ENCODE data around the gene CIPC.

The CIPC gene

DNA sequence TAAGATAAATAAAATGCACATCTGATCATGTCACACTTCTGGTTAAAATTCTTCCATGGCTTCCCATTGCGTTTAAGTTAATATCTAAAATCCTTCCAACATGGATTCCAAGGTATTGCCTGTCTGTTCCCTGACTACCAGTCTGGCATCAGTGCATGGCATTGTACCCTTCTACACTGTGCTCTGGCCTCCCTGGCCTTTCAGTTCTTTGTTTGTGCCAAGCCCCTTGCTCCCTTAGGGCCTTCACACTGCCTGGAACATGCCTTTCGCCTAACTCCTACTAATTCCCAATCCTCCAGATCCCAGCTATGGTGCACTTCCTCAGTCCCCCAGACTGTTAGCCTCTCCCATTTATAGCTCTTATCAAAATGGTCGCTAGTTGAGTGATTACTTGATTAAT lies 6.3 kb downstream of the CIPC start:
- no peak for DNase-seq

DNA sequence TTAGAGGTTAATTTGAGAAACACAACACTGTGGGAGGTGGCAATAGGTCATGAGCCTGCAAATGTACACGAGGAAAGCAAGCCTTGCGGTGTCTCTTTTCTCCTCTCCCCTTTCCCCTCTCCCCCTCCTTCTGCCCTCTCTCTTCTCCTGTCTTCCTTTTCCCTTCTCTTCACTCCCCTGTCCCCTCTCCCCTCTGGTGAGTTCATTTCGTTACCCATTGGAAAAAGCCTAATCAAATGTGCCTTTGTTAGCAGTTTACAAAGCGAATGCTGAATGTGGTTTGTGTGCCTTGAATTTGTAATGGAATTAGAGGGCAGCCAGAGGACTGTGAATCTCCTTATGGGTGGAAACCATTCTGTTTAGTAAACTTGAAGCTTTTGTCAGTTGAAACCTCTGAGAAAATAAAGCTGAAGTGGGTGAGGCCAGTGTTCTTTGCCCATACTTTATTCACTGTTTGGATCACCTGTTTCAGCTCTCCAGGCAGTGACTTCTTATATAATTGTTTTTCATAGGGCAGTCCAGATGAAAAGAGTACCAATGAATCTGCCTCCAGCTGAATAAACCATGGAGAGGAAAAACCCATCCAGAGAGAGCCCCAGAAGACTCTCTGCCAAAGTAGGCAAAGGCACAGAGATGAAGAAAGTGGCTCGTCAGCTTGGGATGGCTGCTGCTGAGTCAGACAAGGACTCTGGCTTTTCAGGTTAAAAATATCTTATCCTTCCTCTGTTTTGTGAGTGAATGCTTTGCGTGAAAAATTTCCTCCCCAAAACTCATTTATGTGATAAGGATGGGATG lies 7.3 kb downstream of the CIPC start:
- no peak for DNase-seq

DNA sequence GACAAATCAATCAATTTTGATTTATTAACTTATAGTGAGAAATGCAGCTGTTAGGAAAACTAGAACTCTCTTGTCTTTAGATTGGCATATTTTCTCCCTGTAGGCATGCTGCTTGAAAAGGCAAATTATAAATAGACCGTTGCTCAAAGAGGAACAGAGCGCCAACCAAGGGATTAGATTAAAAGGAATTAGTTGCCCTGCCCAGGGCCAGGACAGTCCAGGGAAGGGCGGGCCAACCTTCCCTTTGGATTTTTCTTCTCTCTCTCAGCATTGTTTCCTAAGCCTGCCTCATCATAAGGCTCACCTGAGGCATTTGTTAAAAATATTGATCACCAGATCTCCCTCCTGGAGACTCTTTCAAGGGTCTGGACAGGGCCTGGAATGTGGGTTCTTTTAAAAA lies 8.6 kb downstream of the CIPC start:
- DNase-seq, result no peak

DNA sequence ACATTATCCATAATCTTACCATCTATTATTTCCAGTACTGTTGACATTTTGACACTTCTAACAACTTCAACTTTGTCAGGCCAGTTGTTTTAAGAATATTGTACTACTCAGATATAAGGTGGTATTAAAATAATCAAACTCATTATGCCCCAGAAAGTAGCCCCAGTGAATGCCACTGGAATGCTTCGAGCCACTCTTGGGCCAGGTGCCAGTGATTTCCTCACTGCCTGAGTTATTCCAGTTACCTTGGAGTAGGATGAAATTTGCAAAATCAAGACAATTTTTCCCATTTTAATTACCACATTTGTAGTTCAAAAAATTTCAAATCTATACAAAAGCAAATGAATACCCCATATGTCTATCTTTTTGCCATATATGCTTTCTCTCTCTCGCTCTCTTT lies 9.2 kb downstream of the CIPC start:
- no peak for DNase-seq

DNA sequence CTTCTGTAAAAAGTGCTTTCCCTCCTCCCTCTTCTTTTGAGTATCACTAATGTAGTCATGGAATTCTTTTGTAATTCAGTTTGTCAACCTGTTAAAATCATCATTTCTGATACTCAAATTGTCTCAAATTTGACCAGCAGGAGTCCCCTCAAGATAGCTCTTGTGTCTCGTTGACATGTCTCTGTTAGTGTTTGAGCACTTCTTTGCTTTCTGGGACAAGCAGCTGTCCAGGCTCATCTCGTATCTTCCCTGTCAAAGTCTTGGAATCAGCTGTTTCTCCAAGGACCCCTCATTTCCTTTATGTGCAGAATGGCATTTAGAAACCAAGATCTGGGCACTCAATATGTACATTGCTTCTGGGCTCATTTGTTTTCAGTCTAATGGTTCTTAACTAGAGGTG lies 10.7 kb downstream of the CIPC start:
- DNase-seq, result no peak

DNA sequence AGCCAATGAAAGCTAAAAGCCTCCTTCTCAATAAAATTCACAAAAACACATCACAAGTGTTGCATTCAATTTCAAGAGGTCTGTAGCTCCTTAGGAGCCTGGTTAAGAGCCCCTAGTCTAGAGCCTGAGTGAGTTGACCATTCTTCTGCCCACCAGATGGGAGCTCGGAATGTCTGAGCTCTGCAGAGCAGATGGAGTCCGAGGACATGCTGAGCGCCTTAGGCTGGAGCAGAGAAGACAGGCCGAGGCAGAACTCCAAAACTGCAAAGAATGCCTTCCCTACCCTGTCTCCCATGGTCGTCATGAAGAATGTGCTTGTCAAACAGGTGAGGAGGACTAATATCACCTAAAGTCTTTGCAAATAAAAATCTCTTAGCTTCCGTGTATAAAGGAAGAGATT lies 11.6 kb downstream of the CIPC start:
- DNase-seq, result no peak

DNA sequence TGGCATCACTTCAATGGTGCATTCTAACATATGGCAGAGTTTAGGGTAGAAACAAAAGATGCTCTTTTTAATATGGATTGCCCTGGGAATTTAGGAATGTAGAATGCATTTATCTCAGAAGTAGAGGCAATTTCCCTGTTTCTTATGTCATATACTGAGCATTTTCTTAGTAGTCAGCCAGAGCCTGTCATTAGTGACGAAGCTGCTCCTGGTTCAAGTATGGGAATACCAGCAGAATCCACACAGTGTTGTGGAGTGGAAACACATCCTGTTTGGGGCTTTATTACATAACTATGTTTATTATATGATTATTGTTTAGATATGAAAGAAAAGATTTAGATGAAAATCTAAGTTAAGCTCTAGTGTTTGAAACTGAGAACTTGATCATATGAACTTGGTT lies 12.2 kb downstream of the CIPC start:
- DNase-seq, result no peak

DNA sequence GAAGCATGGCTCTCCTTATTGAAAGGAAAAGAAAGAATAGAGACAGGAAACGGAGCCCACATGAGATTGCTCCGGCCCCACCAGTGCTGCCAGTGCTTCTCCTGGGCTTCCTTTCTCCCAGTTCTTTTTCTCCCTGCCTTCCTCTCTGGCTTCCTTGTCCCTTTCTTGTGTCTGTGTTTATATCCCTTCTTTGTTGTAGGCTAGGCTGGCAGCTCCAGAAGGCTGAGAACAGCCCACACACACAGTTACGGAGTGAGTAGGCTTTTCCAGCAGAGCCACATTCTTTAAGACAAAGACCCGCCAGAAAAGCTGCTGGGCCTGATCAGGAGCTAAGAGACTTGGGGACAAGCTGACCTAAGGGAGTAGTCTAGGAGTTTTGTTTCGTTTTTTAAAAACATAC lies 13.0 kb downstream of the CIPC start:
- DNase-seq, result no peak

DNA sequence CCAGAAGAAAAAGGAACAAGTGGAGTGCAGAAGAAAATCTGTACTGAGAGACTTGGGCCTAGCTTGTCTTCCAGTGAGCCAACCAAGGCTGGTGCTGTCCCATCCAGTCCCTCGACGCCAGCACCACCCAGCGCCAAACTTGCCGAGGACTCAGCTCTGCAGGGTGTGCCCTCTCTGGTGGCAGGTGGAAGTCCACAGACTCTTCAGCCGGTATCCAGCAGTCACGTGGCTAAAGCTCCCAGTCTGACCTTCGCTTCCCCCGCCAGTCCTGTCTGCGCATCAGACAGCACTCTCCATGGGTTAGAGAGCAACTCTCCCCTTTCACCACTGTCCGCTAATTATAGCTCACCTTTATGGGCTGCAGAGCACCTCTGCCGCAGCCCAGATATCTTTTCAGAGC lies 15.6 kb downstream of the CIPC start:
- DNase-seq, result no peak

DNA sequence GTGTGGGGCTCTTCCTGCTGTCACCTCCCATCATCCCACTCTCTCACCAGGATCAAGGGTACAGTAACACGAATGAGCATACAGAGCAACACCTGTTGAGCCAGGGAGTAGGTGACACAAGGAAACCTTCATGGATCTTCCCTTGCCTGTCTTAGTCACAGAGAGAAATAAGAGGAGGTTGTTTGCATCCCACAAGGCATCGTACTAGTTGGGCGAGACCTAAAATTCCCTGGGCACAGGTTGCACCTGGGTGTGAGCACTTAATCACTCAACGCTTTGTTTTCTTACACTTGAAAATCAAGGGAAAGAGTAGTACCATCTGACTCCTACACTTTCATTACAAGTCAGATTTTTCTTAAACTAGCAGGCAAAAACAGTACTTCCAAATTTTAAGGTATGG lies 16.6 kb downstream of the CIPC start:
- no peak for DNase-seq

DNA sequence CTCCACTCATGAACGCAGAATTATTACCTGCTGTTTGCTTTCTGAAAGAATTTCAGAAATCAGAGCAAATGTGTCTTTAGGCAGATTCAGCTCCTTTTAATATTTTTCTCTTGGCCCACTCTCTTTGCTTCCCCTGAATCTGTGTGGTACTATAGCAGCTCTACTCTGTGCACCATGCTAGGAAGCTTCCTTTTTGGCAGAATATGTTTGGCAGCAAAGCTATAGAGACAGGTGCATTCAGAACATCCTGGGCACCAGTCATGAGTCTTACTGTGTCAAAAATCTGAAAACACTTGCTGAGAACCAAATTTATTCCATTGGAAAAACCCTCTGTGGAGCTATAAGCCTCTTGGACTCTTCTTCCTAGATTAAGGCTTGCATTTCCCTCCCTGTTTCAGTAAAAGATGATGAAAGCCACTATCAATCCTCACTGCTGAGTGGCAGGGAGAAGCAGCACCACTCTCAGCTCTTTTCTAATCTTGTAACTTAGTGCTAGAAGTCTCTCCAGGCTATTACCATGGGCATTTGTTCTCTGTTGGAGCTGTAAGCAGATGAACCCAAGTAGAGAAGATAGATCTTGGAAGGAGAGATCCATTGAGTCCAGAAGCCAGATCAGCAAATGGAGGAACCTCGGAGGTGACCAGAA lies 18.2 kb downstream of the CIPC start:
- DNase-seq, result no peak

DNA sequence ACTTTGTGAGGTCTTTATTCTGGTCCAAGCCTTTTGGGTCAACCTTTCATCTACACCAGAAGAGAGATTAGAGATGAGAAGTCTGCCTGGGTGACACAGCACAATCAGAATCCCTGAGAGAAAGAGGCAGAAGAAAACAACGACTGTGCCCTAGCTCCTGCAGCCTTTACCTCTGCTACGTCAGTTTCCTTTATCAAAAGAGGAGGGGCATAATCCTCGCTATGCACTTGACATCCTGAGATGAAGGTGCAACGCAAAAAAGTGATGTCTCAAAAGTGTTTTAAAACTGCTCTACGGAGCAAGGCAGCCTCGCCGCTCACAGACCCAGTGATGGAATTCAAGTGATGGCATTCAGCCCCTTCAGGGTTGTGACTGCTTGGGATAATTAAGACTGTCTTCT lies 21.8 kb downstream of the CIPC start:
- DNase-seq, result no peak

DNA sequence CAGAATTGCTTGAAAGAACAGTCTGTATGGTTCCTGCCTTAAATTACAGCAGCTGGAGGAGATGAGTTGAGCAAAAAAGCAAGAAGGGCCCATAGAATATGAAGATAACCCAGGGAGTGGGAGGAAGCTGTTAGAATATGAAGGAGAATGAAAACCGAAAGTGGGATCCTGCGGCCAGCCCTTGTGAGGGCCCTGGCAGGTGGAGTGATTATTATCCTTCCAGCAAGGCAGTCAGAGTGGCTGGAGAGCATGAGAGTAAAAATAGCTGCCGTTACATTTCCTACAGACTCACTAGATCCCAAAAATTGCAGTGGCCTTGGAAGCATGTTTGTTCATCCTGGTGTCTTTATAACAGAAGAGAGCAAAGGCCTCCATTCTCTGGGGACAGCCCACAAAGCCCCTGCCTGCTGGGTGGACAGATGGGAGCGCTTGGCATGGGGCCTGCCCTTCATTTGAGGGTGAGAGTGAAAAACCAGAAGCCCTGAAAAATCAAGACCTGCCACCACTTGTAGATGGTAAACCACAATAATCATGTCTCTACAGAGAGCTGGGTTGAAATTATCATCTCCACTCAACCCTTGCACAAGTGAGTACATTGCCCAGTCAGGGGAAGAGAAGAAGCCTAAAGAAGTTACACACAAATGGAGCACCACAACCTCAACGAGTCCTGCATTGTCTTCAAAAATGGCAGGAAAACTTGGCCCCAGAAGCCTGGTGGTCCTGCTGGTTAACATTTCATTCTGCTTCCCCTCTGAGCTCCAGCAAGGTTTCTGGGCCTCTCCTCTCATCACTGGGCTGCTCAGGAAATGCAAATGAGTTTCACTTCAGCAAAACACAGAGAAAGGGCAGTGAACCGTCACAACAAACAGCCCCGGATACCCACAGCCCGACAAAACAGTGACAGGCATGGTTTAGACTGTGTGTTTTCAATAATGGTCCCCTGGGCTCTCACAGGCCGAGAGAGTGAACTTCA lies 23.0 kb downstream of the CIPC start:
- DNase-seq, result no peak

DNA sequence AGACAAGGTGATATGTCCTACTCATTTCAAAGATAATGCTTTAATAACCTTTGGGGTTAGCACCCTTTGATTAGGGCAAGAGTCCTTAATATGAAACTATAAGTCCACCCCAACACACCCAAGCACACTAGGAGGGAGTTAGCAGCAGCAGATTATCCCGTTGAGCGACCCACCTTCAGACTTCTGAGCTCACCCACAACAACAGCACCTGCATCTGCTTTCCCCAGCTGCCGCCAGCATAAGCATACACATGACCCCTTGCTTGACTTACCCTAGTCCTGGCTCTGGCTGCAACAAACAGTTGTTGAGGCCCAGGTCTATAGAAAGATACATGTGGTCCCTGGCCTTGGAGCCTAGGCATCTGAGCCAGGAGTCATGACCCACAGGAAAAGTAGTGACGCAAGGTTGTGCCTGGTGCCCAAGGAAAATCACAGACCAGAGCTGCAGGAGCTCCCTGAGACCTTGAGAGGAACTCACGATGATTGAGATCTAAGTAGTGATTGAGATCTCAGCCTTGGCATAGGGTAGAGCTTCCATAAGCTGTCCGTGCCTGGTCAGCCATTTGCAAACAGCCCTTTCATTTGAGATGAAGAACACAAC lies 24.6 kb downstream of the CIPC start:
- no peak for DNase-seq

DNA sequence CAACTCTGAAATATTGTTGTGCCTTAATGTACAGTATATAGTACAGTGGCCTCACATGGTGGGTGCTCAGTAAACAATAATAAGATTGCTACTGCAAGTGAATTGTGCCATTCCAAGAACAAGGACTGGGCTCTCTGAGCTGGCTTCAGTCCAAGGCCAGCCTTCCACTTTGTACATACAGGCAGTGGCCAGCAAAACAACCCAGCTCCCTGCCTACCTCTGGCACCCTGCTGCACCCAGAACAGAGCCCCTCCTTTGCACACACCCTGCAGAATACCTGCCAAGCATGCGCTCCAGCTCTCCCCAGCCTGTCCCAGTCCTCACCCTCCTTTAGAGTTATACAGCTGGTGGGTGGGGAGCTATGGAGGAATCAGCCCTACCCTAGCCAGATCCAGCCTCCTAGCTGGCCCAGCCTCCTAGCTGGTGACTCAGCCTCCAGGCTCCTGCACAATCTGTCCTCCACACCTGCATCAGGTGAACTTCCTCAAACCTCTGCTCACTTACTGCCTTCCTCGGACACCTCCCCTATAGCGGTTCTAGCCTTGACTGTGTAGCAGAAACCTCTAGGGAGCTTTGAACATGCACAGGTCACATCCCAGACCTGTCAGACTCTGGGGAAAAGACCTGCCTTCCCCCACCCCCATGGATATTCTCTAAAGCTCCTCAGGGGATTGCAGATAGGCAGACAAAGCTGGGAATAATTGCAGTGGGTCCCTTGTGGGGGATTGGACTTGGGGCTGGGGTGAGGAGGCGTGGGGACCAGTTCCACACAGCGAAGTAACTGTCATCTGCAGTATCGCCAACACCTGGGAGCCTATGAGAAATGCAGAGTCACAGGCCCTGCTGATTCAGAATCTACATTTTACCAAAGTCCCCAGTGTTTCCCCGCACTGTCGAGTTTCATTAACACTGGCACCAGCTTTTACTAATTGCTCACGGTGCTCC lies 25.6 kb downstream of the CIPC start:
- peak; percentile 54 for DNase-seq

DNA sequence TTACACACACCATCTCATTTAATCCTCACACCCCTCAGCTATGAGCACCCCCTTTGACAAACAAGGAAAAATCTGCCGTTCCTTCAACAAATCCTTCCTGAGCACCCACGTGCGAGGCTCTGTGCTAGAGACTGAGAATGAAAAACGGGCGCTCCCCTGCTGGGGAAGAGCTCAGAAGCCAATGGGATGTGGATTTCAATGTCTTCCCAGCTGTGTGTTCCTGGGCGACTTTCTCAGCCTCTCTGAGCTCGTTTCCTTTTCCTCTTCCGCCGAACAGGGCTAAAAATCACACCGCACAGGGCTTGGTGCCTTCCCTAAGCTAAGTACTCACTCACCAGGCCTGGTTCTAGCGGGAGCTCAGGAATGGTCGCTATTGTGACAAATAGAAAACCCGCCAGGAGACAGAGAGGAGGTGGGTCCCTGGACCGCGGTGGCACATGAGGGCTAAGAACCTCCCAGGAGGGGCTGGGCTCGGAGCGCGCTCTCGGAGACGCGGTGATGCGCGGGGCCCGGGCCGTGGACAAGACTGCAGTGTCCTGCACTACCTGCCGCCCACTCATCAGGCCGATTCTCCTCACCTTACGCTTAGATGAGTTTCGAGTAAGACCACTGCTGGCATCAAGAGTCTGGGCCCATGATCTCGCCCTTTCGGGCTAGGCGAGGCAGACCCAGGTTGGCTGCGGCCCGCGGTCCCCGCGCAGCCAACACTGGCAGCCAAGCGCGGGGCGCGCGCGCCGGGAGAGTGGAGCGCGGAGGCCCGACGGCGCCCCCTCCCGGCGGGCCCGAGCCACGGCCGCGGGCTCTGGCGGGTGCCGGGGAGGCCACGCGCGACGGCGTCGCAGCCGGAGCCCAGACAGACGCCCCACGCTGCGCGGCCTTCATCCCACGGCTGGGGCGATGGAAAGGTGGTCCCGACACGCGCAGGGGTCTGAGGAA lies 26.6 kb downstream of the CIPC start:
- DNase-seq, result no peak

DNA sequence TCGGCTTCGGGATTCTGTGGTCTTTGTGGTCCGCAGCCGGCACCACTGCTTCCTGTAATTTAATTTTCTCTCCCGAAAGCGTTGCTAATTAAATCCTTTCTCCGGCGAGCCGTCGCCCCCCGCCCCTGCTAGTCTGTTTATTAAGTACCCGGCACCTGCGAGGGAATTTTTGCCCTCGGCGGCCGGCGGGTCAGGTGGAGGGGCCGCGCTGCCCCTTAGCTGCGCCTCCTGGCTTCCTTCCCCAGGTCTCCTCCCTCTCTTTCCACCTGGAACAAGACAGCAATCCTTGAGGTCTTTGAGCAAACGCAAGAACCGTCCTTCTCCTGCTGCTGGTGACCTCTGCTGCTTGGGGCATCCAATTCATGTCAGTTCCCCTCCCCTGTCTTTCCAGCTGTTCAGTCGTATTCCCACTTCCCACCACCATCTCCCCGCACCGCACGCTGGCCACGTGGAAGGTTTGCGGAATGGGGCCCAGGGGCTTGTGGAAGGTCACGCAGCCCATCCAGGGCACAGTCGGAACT lies 27.3 kb downstream of the CIPC start:
- no peak for DNase-seq

DNA sequence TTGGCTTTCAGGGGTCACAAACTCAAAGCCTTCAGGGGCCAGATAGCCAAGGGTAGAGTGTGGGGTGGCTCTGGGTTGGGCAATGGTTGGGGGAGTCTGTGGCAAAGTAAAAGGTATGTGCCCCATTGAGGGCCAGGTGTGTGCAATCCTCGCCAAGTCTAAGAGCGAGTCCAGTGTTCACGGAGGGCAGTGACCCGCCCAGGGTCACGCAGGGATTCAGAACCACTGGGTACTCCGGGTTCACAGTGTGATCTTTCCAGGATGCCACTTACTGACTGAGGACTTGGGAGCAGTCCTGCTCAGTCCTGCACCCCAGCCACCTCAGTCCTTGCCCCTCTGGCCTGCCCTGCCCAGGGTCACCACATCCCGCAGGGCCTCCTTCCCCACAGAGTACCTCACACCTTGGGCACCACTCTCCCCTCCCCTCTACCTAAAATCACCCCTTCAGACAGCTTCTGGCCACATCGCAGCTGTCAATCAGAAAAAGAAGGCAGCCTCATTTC lies 27.8 kb downstream of the CIPC start:
- no peak for DNase-seq

DNA sequence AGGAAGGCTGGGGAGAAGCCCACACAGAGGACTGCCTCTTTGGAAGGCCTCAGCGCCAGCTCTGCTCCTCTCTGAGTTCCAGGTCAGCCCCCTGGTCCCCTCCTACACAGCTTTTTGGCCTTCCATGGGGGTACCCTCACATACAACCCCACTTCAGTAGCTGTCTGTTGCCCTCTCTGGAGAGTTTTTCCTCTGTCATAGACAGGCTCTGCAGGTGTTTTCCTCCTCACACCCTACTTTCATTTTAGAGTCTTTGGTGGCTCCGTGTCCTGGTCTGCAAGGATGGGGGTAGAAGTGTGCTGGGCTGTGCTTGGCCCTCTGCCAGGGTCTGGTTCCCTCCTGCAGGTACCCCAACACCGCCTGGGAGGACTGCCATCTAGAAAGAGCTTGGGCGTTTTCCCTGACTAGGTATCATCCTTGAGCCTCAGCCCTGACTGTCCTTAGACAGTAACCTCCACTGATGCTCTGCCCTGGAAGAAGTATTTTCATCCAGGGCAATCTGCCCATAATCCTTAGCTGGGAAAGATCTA lies 28.5 kb downstream of the CIPC start:
- no peak for DNase-seq

DNA sequence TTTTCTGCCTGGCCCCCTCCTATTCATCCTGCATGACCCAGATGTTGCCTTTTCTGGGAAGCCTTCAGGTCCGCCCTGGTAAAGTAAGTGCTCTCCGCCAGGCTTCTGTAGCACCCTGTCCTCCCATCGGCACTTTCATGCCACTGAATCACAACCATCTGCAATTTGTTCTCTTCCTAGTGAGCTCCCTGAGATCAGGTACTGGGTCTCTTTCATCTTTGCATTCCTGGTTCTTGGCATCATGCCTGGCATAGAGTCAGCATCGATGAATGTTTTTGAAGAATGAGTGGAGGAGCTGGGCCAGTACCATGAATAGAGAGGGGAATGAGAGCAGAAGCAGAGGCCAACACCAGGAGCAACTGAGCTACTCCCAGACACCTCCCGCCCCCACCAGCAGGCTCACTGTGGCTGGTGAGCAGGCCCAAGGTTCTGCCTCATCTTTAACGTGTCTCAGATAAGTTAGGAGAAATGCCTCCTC lies 30.4 kb downstream of the CIPC start:
- peak; percentile 76 for DNase-seq

Measured in NCI-H226 (cell line).